CD14-positive monocyte (primary cell): ENCODE results near the gene MEG3. TPM values are rescaled to one million over a fixed set of nuclear protein-coding genes. Genes with fewer than 3 reads are reported as not detected.

Source experiments
- DNase-seq, 3 donors: peaks; one replicate each; pipeline ENCODE4 v3.0.0-alpha.2; 2011 to 2022
- H2AFZ ChIP-seq: 2 replicates; pipeline ENCODE4 v1.6.0; 2012; ENCODE audit warnings: mild to moderate bottlenecking, low read depth, low read length, inconsistent platforms; ENCODE audit not compliant: insufficient read depth, poor library complexity, severe bottlenecking
- H3K27ac ChIP-seq, 2 donors: 1 replicate in 1 of 2; 2 replicates in 1 of 2; pipeline ENCODE4 v1.5.1; 2012 to 2013; ENCODE audit warnings: low read length in 2 of 2, control low read depth in 1 of 2, inconsistent platforms in 1 of 2, low read depth in 1 of 2, mild to moderate bottlenecking in 1 of 2
- H3K27me3 ChIP-seq, 2 donors: one replicate each; pipeline versions ENCODE4 v1.6.0 to v1.6.1; 2011 to 2013; ENCODE audit warnings: low read length in 2 of 2; ENCODE audit not compliant: control insufficient read depth in 2 of 2, insufficient read depth in 2 of 2
- H3K36me3 ChIP-seq, 2 donors: replicated peaks in 1 of 2; 1 replicate in 1 of 2; 2 replicates in 1 of 2; pipeline versions ENCODE4 v1.5.1 to v1.6.1; 2012 to 2013; ENCODE audit warnings: low read length in 2 of 2, control low read depth in 1 of 2, inconsistent platforms in 1 of 2, mild to moderate bottlenecking in 1 of 2; ENCODE audit not compliant: insufficient read depth in 2 of 2, control insufficient read depth in 1 of 2
- H3K4me1 ChIP-seq, 2 donors: 1 replicate in 1 of 2; 2 replicates in 1 of 2; pipeline versions ENCODE4 v1.5.1 to v1.6.1; 2012 to 2013; ENCODE audit warnings: low read length in 2 of 2, control low read depth in 1 of 2, inconsistent platforms in 1 of 2, mild to moderate bottlenecking in 1 of 2, moderate library complexity in 1 of 2; ENCODE audit not compliant: insufficient read depth in 2 of 2, control insufficient read depth in 1 of 2
- H3K4me2 ChIP-seq: replicated peaks from 2 replicates; pipeline ENCODE3; 2012; ENCODE audit warnings: low read length, moderate library complexity, mild to moderate bottlenecking; ENCODE audit not compliant: poor library complexity, severe bottlenecking; ENCODE audit errors: extremely low read depth
- H3K4me3 ChIP-seq, 3 experiments: fragments of 200-600 bp in 1 of 3; sonication (generic) in 1 of 3; replicated peaks in 1 of 3; 1 replicate in 2 of 3; 2 replicates in 1 of 3; pipeline ENCODE4 v1.5.1; 2011 to 2013; ENCODE audit warnings: low read length in 3 of 3, mild to moderate bottlenecking in 3 of 3, control low read depth in 2 of 3, low read depth in 2 of 3, inconsistent platforms in 1 of 3, moderate library complexity in 1 of 3
- H3K79me2 ChIP-seq: 2 replicates; pipeline ENCODE4 v1.6.0; 2012; ENCODE audit warnings: mild to moderate bottlenecking, control low read depth, inconsistent platforms, low read length, moderate library complexity; ENCODE audit not compliant: insufficient read depth
- H3K9ac ChIP-seq: 2 replicates; pipeline ENCODE4 v1.6.0; 2017; ENCODE audit warnings: low read length, mild to moderate bottlenecking; ENCODE audit not compliant: insufficient read depth, poor library complexity, severe bottlenecking
- H3K9me3 ChIP-seq, 2 donors: replicated peaks in 1 of 2; 1 replicate in 1 of 2; 2 replicates in 1 of 2; pipeline versions ENCODE4 v1.5.1 to v1.6.1; 2012 to 2013; ENCODE audit warnings: low read length in 2 of 2, control low read depth in 1 of 2; ENCODE audit not compliant: control insufficient read depth in 1 of 2, insufficient read depth in 1 of 2
- H4K20me1 ChIP-seq: 2 replicates; pipeline ENCODE4 v1.6.0; 2012; ENCODE audit warnings: mild to moderate bottlenecking, low read length, control low read depth, moderate library complexity; ENCODE audit not compliant: insufficient read depth
- H3K27ac Mint-ChIP-seq, 7 donors: one replicate each; pipeline ENCODE4 v1.8.0; 2020; ENCODE audit warnings: mild to moderate bottlenecking in 7 of 7, mixed read lengths in 7 of 7, moderate library complexity in 6 of 7, inconsistent platforms in 2 of 7
- H3K27me3 Mint-ChIP-seq, 3 donors: one replicate each; pipeline ENCODE4 v1.8.0; 2021 to 2022; ENCODE audit warnings: low read depth in 3 of 3, mild to moderate bottlenecking in 3 of 3, mixed read lengths in 3 of 3, moderate library complexity in 3 of 3, inconsistent platforms in 1 of 3
- H3K36me3 Mint-ChIP-seq, 2 donors: one replicate each; pipeline ENCODE4 v1.8.0; 2020; ENCODE audit warnings: mixed read lengths in 2 of 2, inconsistent platforms in 1 of 2, mild to moderate bottlenecking in 1 of 2
- H3K4me1 Mint-ChIP-seq: one replicate; pipeline ENCODE4 v1.8.0; 2020; ENCODE audit warnings: mild to moderate bottlenecking, mixed read lengths
- H3K4me3 Mint-ChIP-seq, 2 donors: one replicate each; pipeline ENCODE4 v1.8.0; 2020; ENCODE audit warnings: mild to moderate bottlenecking in 2 of 2, mixed read lengths in 2 of 2, moderate library complexity in 1 of 2
- H3K9me3 Mint-ChIP-seq, 7 donors: one replicate each; pipeline ENCODE4 v1.8.0; 2020 to 2022; ENCODE audit warnings: mixed read lengths in 7 of 7, mild to moderate bottlenecking in 6 of 7, moderate library complexity in 6 of 7, inconsistent platforms in 2 of 7
- CTCF ChIP-seq: fragments of 200-600 bp; IDR thresholded peaks from one replicate; pipeline ENCODE4 v1.8.0; 2022; ENCODE audit warnings: antibody characterized with exemption, mild to moderate bottlenecking
- WGBS: methylation state at CpG from one replicate; pipeline ENCODE4 v1.1.5; 2013; ENCODE audit warnings: missing lambda C conversion rate; ENCODE audit not compliant: insufficient coverage; 5-methylcytosine and 5-hydroxymethylcytosine counted together
- intact Hi-C, 2 donors: fragments of 100-400 bp; cut with micrococcal nuclease; formaldehyde crosslinking; loops; one replicate each; pipeline versions ENCODE4 v1.15.0 to v1.15.1; 2023
- polyA plus RNA-seq, 3 donors: library from polyadenylated mRNA; depleted of rRNA in 1 of 3; unstranded in 2 of 3; stranded (reverse) in 1 of 3; fragments of 300-500 nt in 2 of 3; fragments of >200 nt in 1 of 3; fragmentation: Illumina TruSeq in 2 of 3; gene quantifications; 1 replicate in 2 of 3; 2 replicates in 1 of 3; pipeline ENCODE4 v1.2.3, GENCODE V29; 2012 to 2021

MEG3 gene
- polyA plus RNA-seq, 3 donors, result 1.7 TPM; not detected in 2

DNA sequence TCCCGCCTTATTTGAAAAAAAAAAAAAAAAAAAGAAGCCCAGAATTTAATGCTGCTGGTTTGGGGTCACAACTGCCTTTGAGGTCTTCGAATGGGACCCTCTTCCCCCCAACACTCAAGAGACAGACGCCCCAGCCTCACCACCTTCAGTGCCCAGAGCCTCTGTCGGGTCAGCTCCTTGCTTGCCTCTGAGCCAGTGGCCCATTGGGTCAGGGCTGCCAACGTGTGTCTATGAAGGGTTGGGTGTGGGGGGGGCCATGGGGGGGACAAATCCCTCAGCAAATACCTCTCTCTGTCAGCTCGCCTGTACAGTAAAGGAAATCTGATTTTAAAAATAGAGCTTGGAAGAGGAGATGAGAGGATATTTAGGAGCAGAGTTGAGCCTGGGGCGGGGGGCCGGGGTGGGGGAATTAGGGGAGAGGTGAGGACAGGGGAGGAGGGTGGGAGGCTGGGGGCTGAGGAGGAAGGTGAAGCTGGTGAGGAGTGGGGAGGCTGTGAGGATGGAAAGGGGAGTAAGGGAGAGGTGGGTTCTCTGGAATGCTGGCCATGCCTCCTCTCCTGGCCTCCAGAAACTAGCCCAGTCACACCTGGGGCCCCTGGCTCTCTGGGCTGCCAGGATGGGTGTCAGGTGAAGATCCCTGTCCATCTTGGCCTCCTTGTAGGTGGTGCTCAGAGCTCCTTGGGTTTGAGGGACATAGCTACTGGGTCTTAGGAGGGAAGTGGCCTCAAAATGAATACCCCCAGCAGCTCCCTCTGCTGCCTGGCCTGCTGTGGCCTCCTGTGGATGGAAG, 64.3 kb downstream of the MEG3 start:
- Histone ChIP-seq H3K79me2 (no peaks in the 10 kb centered on the region), H3K4me2 (no peak overlapping the region), H3K27ac (no peak overlapping the region), H3K9me3 (no peaks in the 10 kb centered on the region), H3K9ac (no peak overlapping the region), H2AFZ (no peak overlapping the region), H3K36me3 (no peaks in the 10 kb centered on the region), H3K4me3 (no peak overlapping the region), H3K27me3 (no peaks in the 10 kb centered on the region), H3K4me1 (no peaks in the 10 kb centered on the region), H4K20me1 (no peaks in the 10 kb centered on the region)
- Mint-ChIP-seq H3K9me3 (no peaks in the 10 kb centered on the region), H3K36me3 (no peaks in the 10 kb centered on the region), H3K4me1 (no peaks in the 10 kb centered on the region), H3K4me3 (no peak overlapping the region), H3K27ac (no peak overlapping the region), H3K27me3 (peaks cover 0 to 5% (median 2%) of the 10 kb centered on the region in 3 donors)
- intact Hi-C loops, result no loop called here
- WGBS, result 88% methylated on average over 3 of the region's 8 CpGs
- no peak for TF ChIP-seq CTCF
- DNase-seq, result no peak

- 90% methylated on average over 2 of the region's 10 CpGs for WGBS
- no peak overlapping the region for H3K27ac Mint-ChIP-seq
- no peaks in the 10 kb centered on the region for H3K4me1 Mint-ChIP-seq
- H3K4me1 ChIP-seq, result no peaks in the 10 kb centered on the region
- H3K9ac ChIP-seq, result no peak overlapping the region
- no peak overlapping the region for H2AFZ ChIP-seq
- no peaks in the 10 kb centered on the region for H3K27me3 ChIP-seq
- no peak overlapping the region for H3K4me3 Mint-ChIP-seq
- peaks cover 0 to 5% (median 4%) of the 10 kb centered on the region in 3 donors for H3K27me3 Mint-ChIP-seq
- no peak for DNase-seq
- intact Hi-C loops, result no loop called here
- no peaks in the 10 kb centered on the region for H3K36me3 Mint-ChIP-seq
- H3K4me2 ChIP-seq, result no peak overlapping the region
- no peak overlapping the region for H3K27ac ChIP-seq
- H3K79me2 ChIP-seq, result no peaks in the 10 kb centered on the region
- H4K20me1 ChIP-seq, result no peaks in the 10 kb centered on the region
- no peaks in the 10 kb centered on the region for H3K9me3 ChIP-seq
- TF ChIP-seq CTCF, result no peak
- H3K4me3 ChIP-seq, result no peak overlapping the region
- H3K36me3 ChIP-seq, result no peaks in the 10 kb centered on the region
- H3K9me3 Mint-ChIP-seq, result no peaks in the 10 kb centered on the region
Observed at GRCh38 chr14:100891051-100891450, 65.1 kb downstream of the MEG3 start.
